GM12872 (cell line): Measurements from ENCODE around the gene ARHGAP40.

ENCODE experiments used
- TF ChIP-seq, protein P1 (sequence below): IDR thresholded peaks from 3 replicates; pipeline ENCODE4 v1.5.1; 2011; ENCODE audit warnings: low read depth, mild to moderate bottlenecking, low read length, moderate library complexity; ENCODE audit not compliant: insufficient read depth

ARHGAP40 gene

DNA sequence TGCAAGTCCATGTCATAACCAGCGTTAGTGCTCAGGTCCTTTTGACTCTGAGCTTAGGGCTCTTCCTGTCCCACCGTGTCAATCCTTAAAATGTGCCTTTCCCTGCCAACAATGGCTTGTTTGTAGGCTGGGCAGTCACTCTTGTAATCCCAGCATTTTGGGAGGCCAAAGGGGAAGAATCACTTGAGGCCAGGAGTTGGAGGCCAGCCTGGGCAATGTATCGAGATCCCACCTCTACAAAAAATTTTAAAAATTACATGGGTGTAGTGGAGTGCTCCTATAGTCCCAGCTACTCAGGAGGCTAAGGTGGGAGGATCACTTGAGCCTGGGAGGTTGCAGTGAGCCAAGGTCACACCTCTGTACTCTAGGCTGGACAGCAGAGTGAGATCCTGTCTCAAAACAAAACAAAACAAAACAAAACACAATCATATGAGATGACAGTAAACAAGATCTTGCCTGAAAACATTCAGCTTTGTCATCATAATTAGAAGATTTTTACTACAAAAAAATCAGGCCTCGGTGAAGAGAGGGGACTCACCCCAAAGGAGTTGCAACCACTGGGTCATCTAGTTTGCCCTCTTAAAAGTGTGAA lies 70.2 kb downstream of the ARHGAP40 start:
- TF ChIP-seq, protein P1, sequence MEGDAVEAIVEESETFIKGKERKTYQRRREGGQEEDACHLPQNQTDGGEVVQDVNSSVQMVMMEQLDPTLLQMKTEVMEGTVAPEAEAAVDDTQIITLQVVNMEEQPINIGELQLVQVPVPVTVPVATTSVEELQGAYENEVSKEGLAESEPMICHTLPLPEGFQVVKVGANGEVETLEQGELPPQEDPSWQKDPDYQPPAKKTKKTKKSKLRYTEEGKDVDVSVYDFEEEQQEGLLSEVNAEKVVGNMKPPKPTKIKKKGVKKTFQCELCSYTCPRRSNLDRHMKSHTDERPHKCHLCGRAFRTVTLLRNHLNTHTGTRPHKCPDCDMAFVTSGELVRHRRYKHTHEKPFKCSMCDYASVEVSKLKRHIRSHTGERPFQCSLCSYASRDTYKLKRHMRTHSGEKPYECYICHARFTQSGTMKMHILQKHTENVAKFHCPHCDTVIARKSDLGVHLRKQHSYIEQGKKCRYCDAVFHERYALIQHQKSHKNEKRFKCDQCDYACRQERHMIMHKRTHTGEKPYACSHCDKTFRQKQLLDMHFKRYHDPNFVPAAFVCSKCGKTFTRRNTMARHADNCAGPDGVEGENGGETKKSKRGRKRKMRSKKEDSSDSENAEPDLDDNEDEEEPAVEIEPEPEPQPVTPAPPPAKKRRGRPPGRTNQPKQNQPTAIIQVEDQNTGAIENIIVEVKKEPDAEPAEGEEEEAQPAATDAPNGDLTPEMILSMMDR, result no peak

DNA sequence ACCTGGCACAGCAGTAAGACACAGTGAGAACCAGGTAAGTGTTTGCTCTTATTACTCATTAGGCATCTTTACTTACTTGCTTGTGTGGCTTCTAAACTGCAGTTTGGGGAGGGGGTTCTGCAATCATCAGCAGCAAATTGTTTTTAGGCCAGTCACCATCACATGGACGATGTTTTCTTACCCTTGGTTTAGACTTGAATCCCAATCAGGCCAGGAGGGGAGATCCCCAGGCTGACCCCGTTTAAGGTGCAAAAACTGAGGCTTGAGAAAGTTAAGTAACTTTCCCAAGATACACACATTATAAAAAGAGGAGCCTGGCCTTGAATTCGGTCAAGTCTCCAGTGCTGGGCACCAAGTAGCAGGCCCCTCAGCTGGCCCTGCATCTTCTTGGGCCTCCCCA lies 70.9 kb downstream of the ARHGAP40 start:
- TF ChIP-seq, protein P1, result no peak

DNA sequence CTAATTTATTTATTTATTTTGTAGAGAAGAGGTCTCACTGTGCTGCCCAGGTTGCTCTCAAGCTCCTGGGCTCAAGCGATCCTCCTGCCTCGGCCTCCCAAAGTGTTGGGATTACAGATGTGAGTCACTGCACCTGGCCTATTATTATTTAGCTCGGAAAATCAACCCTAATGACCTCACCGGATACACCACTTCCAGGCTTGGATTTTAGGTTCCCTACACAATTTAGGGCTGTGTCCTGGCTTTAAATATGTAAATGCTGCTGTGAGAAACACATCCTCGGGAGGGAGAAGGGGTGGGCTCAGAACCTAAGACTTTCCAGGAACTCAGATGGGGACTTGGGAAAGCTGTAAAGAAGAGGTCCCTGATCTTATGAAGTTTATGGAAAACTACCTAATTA lies 71.7 kb downstream of the ARHGAP40 start:
- TF ChIP-seq, protein P1, result no peak

DNA sequence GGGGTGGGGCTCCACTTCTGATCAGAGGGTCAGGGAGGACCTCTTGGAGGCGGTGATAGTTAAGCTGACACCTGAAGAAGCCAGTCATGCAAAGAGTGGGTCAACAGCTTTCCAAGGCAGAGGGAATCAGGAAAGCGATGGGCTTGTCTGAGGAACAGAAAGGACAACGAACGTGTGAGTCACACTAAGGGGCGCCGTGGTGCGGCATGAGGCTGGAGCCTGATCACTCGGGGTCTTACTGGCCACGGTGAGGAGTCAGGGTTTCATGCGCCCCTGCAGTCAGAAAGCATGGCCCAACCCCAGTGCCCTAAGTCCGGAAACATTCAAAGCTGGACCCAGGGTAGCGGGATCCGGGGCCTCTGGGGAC lies 72.1 kb downstream of the ARHGAP40 start:
- TF ChIP-seq, protein P1, result no peak

DNA sequence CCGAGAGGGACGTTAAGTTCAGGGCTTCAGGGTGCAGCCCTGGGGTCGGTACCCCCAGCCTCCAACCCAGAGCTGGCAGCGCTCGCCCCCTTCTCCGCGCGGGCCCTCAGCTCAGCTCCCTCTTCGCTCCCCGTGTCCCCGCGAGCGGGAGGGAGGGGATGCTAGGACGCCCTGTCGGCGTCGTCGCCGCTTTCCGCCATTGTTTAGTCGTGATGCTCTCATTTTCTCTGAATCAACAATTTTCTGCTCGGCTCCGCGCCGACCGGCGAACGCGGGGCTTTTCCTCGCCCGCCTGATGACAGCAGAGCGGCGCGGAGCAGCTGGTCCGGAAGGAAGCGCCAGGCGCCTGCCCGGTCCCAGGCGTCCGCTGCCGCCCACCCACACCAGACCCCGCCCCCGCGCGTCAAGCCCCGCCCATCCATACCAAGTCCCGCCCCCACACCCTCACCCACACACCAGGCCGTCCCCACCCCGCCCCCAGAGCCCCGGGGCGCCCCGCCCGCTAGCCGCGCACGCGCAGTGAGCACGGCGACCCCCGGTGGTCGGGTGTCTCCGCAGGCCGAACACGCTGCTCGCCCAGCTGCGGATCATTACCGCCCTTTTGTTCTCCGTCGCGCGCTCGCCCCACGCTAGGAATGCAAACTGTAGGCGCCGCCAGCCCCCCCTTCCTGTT lies 72.6 kb downstream of the ARHGAP40 start:
- TF ChIP-seq, protein P1, result no peak

DNA sequence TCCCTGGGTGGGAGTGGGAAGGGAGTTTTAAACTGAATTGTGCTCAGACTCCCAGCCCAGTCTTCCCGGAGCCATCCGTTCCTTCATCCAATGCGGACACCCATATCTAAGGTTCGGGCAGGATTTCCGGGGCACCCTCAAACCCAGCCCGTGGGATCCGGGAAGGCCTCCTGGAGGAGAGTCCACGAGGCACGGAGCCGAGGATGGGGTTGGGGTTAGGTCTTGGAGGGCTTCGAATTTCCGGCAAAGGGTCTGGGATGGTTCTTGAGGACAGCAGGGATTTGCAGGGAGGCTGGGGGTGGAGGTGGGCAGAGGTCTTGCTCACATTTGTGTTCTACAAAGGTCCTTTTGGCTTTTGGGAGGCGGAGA lies 73.1 kb downstream of the ARHGAP40 start:
- TF ChIP-seq, protein P1, result no peak

DNA sequence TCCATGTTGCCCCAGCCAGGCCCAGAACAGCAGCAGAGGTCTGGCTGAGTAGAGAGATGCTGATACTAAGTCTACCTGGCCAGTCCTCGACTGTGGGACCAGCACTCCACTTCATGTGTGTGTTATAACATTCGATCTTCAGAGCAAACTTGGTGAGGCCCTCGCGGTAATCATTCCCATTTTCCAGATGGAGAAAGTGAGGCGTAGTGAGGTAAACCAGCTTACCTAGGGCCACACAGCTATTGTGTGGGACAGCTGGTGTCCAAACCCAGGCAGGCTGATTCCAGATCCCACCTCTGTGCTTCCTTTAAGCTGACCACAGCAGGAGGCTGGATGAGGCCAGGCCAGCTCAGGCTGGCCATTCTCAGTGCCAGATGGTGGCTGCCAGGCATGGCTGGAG lies 75.0 kb downstream of the ARHGAP40 start:
- TF ChIP-seq, protein P1, result no peak
